ENCODE measurements around the gene TMEM196. TPM values are rescaled to one million over a fixed set of nuclear protein-coding genes. Genes with fewer than 3 reads are reported as not detected.

TMEM196 gene
- total RNA-seq, 4 donors from 2014 or later = 1.0 TPM; not detected in 3

GRCh38 chr7:19709249-19709578, 64.2 kb downstream of the TMEM196 start:
- intact Hi-C loops (cut with DNase I; ENCODE audit: low total_unique reads) = no loop called here
- no peak for DNase-seq
- Histone ChIP-seq H3K27me3 (no peaks in the 10 kb centered on the region), H3K4me3 (peak overlapping the region; percentile 49 to 82), H3K27ac (peak overlapping the region; percentile 62 to 69), H3K4me1 (peaks cover 0 to 7% of the 10 kb centered on the region in 2 donors), H3K36me3 (no peaks in the 10 kb centered on the region), H3K9me3 (no peaks in the 10 kb centered on the region)
- TF ChIP-seq CTCF (IDR thresholded peaks at IDR 0.05) (no peak), POLR2A (IDR thresholded peaks at IDR 0.05) (no peak)

- Histone ChIP-seq H3K27ac (peak within 1 kb of the TSS; percentile 67 to 69), H3K4me1 (peaks cover 0 to 7% of the 10 kb centered on the region in 2 donors), H3K36me3 (no peaks in the 10 kb centered on the region), H3K4me3 (peak within 1 kb of the TSS; percentile 49 to 82), H3K9me3 (no peaks in the 10 kb centered on the region), H3K27me3 (no peaks in the 10 kb centered on the region)
- intact Hi-C loops (cut with DNase I; ENCODE audit: low total_unique reads) = no loop called here
- TF ChIP-seq CTCF (IDR thresholded peaks at IDR 0.05) (peak; percentile 91 to 94 (median 92)), POLR2A (IDR thresholded peaks at IDR 0.05) (peak; percentile 33 to 78)
- DNase-seq = peak; percentile 93 to 96
Observed at GRCh38 chr7:19708397-19709248, 64.8 kb downstream of the TMEM196 start, which contains the start of gene POLR1F. Gene POLR1F, minus strand, starts transcription at chr7:19709037. Its CDS starts 21 bp downstream, at chr7:19709016.

- TF ChIP-seq POLR2A (IDR thresholded peaks at IDR 0.05) (no peak), CTCF (IDR thresholded peaks at IDR 0.05) (no peak)
- intact Hi-C loops (cut with DNase I; ENCODE audit: low total_unique reads) = no loop called here
- Histone ChIP-seq H3K9me3 (no peaks in the 10 kb centered on the region), H3K27me3 (no peaks in the 10 kb centered on the region), H3K36me3 (no peaks in the 10 kb centered on the region), H3K27ac (no peak overlapping the region), H3K4me3 (no peak overlapping the region), H3K4me1 (peaks cover 0 to 7% of the 10 kb centered on the region in 2 donors)
- DNase-seq = no peak
Observed at GRCh38 chr7:19707240-19707639, 66.2 kb downstream of the TMEM196 start.

GRCh38 chr7:19705663-19706062, 67.8 kb downstream of the TMEM196 start:
- no peaks in the 10 kb centered on the region for H3K36me3 ChIP-seq
- no peak overlapping the region for H3K27ac ChIP-seq
- no peak overlapping the region for H3K4me3 ChIP-seq
- no peaks in the 10 kb centered on the region for H3K9me3 ChIP-seq
- peaks cover 0 to 7% of the 10 kb centered on the region in 2 donors for H3K4me1 ChIP-seq
- intact Hi-C loops (cut with DNase I; ENCODE audit: low total_unique reads) = no loop called here
- H3K27me3 ChIP-seq = no peaks in the 10 kb centered on the region
- no peak for DNase-seq
- TF ChIP-seq POLR2A (IDR thresholded peaks at IDR 0.05) (no peak), CTCF (IDR thresholded peaks at IDR 0.05) (no peak)

GRCh38 chr7:19701471-19701870, 71.9 kb downstream of the TMEM196 start:
- Histone ChIP-seq H3K4me1 (no peaks in the 10 kb centered on the region), H3K27ac (no peak overlapping the region), H3K9me3 (no peaks in the 10 kb centered on the region), H3K4me3 (no peak overlapping the region), H3K36me3 (no peaks in the 10 kb centered on the region), H3K27me3 (no peaks in the 10 kb centered on the region)
- no peak for DNase-seq
- intact Hi-C loops (cut with DNase I; ENCODE audit: low total_unique reads) = no loop called here
- TF ChIP-seq POLR2A (IDR thresholded peaks at IDR 0.05) = no peak
- TF ChIP-seq CTCF (IDR thresholded peaks at IDR 0.05) = no peak
